Germinal center (tissue), 1 donor: Measurements from ENCODE around the gene DERA.
"Not testable (repeated sequence)": the region's sequence is repeated elsewhere in the genome, so short reads cannot be mapped to it uniquely, and the experiment has no call there.

Source experiments
- DNase-seq: peaks from one replicate; pipeline ENCODE4 v3.0.0; 2012; ENCODE audit warnings: mixed read lengths, low spot score

Gene DERA

DNA sequence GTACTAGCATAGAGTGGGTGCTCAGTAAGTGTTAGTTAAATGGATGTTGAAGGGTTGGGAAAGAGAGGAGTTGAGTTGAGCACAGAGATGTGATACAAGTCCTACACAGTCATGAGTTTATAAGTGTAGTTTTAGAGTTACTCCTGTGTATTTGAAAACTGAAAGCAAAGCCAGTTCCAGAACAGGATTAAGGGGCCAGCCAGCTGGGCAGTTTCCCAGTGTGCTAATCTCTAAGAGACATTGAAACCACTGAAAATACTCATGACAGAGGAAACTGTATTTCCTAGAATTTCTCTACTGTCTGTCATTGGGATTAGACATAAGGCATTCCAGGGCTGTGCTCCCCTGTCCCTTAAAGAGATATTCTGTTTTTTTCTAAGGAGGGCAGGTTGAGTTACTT lies 101.0 kb downstream of the DERA start:
- no peak for DNase-seq

- DNase-seq: not testable (repeated sequence)
Measured at GRCh38 chr12:16013722-16014121, 102.6 kb downstream of the DERA start.

DNA sequence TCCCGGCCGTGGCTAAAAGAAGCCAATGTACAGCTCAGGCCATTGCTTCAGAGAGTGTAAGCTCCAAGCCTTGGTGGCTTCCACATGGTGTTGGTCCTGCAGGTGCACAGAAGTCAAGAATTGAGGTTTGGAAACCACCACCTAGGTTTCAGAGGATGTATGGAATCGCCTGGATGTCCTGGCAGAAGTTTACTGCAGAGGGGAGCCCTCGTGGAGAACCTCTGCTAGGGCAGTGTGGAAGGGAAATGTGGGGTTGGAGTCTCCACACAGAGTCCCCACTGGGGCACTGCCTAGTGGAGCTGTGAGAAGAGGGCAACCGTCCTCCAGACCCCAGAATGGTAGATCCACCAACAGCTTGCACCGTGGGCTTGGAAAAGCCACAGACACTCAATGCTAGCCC lies 103.3 kb downstream of the DERA start:
- DNase-seq: not testable (repeated sequence)

DNA sequence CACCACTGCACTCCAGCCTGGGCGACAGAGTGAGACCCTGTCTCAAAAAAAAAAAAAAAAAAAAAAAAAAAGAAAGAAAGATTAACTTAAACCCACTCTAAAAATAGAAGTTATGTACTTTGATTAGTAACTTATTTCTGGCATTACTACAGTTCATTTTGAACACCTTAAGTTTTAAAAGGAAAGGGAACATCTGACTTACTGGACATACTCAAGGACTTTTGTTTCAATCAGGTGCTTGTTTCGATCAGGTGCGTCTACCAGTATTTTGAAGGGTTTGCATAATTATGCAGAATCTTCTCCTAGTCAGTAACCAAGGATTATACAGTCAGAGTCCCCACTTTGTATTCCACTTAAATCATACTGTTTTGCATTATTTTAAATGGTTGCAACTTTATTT lies 105.6 kb downstream of the DERA start:
- no peak for DNase-seq

GRCh38 chr12:16018306-16018705 lies 107.2 kb downstream of the DERA start:
- DNase-seq: no peak

- DNase-seq: no peak
Measured at GRCh38 chr12:16019136-16019535, 108.0 kb downstream of the DERA start.

DNA sequence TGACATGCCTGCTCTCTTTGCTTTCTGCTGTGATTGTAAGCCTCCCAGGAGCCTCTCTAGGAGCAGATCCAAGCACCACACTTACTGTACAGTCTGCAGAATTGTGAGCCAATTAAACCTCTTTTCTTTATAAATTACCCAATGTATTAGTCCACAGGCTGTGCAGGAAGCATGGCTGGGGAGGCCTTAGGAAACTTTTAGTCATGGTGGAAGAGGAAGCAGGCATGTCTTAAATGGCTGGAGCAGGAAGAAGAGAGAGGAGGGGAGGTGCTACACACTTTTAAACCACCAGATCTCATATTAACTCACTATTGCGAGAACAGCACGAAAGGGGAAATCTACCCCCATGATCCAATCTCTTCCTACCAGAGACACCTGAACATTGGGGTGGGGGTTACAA lies 108.9 kb downstream of the DERA start:
- DNase-seq: no peak

GRCh38 chr12:16021026-16021425 lies 109.9 kb downstream of the DERA start:
- no peak for DNase-seq

DNA sequence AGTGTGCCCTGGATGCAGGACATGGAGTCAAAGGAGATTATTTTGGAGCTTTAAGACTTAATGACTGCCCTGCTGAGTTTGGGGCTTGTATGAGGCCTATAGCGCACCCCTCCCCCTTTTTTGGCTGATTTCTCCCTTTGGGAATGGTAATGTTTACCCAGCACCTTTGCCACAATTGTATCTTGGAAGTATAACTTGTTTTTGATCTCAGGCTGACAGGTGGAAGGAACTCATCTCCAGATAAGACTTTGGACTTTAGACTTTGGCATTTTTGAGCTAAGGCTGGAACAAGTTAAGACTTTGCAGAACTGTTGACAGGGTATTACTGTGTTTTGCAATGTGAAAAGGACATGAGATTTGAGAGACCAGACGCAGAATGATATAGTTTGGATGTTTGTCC lies 110.5 kb downstream of the DERA start:
- DNase-seq: no peak

GRCh38 chr12:16027002-16027401 lies 115.9 kb downstream of the DERA start:
- DNase-seq: no peak

- no peak for DNase-seq
Measured at GRCh38 chr12:16030744-16031143, 119.6 kb downstream of the DERA start.

- no peak for DNase-seq
Measured at GRCh38 chr12:16034136-16034817, 123.1 kb downstream of the DERA start.

DNA sequence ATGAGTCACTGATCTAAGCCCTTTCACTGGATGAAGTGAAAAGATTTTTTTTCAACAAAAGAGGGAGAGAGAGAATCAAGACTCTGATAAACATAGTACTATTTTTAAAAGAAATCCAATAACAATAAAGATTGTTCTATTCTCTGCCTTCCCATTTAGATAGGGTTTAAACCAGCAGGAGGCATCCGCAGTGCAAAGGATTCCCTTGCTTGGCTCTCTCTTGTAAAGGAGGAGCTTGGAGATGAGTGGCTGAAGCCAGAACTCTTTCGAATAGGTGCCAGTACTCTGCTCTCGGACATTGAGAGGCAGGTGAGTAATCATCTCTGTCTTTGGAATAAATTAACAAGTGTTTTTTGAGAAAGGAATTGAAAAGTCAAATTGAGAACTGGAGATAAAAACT lies 124.9 kb downstream of the DERA start:
- DNase-seq: no peak

- no peak for DNase-seq
Measured at GRCh38 chr12:16037533-16037932, 126.4 kb downstream of the DERA start.

GRCh38 chr12:16043480-16043879 lies 132.3 kb downstream of the DERA start:
- DNase-seq: no peak

DNA sequence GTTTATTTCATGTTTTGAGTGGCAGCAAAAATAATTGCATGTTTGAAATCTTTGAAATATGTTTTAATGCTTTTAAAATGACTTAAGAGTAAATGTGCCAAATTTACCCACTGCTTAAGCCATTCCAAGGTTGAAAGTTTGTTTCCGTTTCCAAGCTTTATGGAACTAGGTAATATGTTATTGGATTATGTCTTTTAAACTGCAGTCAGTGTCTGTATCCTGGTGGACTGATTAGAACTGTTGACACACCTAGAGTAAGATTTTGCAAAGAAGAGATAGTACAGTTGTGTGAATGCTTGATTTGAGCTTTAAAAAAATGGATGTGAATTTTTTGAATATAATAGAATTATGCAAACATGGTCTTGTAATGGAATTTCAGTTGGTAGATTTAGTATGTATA lies 135.1 kb downstream of the DERA start:
- no peak for DNase-seq

- DNase-seq: no peak
Measured at GRCh38 chr12:16048511-16048910, 137.4 kb downstream of the DERA start.

GRCh38 chr12:16056910-16057309 lies 145.8 kb downstream of the DERA start:
- DNase-seq: no peak

GRCh38 chr12:16057351-16057751 lies 146.2 kb downstream of the DERA start:
- DNase-seq: not testable (repeated sequence)

DNA sequence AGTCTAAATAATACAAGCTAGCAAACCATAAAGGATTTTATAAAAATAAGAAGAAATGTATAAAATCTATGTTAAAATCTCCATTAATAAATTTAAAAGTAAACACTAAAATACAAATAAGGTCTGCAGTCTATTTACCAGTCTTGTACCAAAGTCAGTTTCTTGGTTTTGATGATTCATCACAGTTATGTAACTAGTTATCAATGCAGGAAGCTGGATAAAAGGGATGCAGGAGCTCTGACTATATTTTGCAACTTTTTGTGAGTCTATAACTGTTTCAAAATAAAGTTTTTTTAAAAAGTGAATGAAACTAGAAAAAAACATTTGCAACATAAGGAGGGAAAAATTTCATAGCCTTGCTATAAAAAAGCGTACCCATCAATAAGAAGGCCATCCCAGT lies 151.5 kb downstream of the DERA start:
- no peak for DNase-seq

- DNase-seq: no peak
Measured at GRCh38 chr12:16063726-16064125, 152.6 kb downstream of the DERA start.

GRCh38 chr12:16070113-16070512 lies 159.0 kb downstream of the DERA start:
- DNase-seq: no peak

GRCh38 chr12:16072678-16073077 lies 161.5 kb downstream of the DERA start:
- DNase-seq: no peak

DNA sequence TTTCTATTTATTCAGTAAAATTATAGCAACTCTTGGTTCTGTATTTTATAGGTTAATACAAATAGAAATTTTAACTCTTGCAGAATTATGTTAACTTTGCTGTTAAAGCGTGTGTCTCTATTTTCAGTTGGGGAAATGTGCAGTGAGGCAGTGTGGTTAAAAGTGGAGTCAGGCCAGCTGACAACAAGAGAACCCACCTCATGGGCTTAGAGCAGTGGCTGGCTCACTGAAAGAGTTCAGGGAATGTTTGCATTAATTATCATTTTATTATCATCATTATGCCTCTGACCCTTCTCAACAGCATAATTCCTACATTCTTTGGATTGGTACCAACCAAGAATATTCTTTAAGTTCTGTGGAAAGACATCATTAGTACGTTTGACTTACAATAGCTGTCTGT lies 163.8 kb downstream of the DERA start:
- DNase-seq: no peak

DNA sequence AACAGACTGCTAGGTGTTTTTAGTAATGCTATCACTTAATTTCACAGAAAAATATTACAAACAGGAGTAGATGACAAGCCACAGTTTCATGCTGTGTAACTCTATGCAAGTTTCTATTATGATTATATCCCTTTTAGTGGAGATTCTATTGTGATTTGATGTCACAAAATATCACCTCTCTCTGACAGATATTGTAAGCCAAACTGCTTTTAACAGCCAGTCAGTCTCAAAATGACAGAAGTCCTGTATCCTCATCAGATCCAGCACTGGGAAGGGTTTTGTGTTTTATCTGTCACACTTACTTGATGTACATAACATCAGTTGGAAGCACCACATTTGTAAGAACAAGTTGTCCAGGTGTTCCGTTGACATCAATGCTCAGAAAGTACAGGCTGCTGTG lies 164.8 kb downstream of the DERA start:
- no peak for DNase-seq
